HG03159 (cell line): Measurements from ENCODE around the gene AFF1.
"Not testable (repeated sequence)": the region's sequence is repeated elsewhere in the genome, so short reads cannot be mapped to it uniquely, and the experiment has no call there.

ENCODE experiments used
- ATAC-seq: cut with Tn5 transposase; IDR thresholded peaks from one replicate; pipeline ENCODE4 v1.9.1; 2021; ENCODE audit warnings: mild to moderate bottlenecking, moderate library complexity; ENCODE audit not compliant: unreplicated experiment

AFF1 gene

DNA sequence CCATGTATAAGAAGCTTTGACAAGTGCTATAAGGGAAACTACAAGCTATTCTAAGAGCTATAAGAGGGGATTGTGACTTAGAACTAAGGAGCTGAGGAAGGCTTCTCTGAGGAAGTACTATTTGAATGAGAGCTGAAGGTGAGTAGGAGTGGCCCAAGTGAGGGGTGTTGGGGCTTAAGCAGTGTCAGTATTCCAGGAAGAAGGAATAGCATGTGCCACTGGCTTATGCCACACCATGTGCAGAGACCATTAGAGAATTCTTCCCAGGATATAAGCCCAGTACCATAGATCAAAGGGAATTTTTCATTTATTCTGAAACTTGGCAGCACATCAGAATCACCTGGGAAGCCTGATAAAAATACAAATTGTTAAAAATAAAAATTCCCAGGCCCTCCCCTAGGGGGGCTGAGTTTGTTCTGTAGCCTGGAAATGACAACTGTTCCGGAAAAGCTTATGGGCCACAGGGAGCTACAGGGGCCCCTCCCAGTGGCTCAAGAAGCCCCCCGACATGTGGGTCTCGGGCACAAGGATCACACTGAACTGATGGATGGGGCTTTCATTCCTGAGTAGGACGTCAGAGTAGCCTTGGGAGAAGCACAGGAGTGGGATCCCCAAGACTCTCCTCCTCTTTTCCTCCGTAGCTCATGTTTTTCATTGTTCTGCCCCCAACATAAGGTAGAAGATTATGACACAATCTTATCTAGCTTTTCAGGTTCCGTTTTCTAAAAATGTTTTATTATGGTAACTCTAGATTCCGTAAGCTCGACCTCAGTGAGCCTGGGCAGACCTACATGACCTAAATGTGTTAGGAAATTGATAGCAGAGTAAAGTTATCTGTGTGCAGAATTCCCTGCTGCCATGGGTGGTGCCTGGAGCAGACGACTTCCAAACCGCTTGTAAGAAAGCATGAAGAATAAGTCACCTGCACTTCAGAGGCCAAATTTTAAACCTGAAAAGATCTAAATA is 119.3 kb downstream of the AFF1 start:
- ATAC-seq: no peak

DNA sequence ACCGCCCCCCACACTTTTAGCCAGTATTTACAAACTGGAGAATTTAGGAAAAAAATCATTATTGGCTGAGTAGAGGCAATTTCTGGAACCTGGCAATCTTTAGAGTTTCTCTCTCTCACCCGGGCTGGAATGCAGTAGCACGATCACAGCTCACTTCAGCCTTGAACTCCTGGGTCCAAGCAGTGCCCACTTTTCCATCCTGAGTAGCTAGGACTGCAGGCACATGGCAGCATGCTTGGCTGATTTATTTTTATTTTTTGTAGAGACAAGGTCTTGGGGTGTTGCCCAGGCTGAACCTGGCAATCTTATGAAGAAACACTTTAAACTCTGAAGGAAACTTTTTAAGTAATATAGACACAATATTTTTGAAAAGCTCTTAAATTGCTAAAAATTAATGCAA is 120.1 kb downstream of the AFF1 start:
- no peak for ATAC-seq

DNA sequence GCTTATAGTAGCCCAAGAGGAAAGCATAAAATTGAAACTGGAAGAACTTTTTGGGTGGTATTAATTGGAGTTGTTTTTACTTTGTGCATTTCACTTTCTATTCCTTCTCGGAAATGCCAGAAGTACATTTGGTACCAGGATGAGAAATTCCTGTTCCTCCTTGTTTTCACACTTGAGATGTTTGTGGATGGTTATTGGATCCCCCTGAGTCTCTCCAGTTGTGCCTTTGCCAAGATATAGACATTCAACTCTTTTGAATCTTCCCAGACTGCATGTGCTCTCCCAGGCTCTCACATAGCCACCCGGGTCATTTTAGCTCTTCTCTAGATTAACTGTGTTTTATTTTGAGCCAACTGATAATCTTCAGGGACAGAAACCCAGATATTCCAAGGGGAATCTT is 120.5 kb downstream of the AFF1 start:
- ATAC-seq: no peak

DNA sequence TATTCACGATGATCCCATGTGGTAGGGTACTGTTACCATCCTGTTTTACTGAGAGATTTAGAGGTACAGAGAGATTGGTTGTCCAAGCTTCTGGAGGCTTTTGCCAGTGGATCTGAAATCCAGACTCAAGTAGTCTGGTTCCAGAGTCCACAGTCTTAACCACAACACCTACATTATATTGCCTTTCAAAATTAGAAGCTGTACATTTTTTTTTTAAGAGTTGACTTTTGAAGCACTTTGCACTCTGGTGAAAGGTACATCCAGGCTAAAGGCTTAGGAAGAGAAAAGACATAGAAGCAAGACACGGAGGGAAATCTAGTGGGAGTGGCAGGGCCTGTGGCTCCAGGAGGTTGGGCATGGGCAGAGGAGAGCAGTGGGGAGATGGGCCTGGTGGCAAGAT is 122.1 kb downstream of the AFF1 start:
- no peak for ATAC-seq

DNA sequence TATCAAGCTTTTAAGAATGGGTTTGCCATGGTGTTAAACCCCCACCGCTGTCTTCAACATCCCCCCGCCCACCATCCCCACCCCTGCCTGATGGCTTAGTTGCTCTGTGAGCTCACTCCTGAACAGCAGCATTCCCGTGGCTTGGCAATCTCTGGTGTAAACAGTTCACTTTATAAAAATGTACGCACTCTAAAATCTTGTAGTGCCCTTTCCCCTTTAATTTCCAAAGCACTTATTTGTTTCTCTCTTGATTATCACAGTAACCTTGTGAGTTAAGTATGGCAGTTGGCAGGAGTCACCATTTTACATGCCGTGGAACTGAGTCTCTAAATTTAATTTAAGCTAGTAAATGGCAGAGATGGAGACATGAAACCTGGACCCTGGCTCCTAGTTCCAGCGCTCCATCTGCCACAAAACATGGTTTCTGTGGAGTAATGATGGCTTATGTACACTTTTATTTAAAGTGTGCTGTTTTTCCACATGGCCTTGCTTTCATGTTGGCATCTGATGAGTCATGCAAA is 123.1 kb downstream of the AFF1 start:
- no peak for ATAC-seq

DNA sequence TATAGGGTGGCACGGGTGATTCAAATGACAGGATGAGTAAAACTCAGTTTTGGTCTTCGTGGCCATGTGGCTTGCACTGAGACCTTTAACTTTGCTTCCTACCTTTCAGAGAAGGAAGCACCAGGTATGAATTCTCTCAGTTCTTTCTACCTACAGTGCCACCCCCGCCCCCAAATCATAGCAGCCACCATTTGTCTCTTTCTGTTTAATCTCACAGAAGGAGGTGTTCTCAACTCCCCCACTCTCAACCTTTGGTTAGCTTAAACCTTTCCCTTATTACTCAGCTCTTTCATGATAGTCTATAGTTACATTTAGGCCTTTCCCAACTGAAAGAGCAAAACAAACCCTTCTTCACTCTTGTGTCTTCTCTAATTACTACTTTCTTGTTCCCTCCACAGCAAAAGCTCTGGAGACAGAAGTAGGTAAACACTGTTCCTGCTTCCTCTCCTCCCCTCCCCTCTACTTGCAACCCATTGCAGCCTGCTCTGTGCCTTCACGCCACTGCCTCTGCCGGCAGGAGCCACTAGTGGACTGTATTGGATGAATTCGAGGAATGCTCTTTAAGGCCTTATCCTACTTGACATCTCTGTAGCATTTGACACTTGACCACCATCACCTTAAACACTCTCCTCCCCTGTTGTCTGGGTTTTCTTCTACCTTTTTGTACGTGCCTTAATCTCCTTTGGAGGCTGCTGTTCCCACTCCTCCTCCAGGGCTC is 123.7 kb downstream of the AFF1 start:
- ATAC-seq: no peak

DNA sequence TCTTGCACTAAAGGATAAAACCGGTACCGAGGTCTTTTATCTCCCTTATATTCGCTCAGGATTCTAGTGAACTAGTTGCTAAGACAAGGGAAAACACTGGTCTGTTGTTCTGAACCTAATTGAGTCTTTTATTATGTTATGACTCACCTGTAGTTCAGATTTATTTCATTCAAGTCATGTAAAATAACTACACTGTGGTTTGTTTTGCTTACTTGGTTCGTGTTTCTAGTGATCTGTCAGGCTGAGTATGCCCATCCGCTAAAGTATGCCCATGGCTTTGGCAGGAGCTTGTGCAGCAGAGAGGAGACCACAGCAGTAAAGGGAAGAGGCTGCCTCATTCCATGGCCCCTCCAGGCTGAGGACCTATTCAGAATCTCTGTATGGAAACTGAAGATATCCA is 126.1 kb downstream of the AFF1 start:
- no peak for ATAC-seq

DNA sequence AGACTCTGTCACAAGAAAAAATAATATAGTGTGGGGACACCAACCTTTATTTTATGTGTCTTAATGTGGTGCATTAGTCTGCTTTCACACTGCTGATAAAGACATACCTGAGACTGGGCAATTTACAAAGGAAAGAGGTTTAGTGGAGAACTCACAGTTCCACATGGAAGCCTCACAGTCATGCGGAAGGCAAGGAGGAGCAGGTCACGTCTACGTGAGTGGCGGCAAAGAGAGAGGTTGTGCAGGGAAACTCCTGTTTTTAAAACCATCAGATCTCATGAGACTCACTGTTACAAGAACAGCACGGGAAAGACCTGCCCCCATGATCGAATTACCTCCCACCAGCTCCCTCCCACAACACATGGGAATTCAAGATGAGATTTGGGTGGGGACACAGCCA is 130.2 kb downstream of the AFF1 start:
- no peak for ATAC-seq

DNA sequence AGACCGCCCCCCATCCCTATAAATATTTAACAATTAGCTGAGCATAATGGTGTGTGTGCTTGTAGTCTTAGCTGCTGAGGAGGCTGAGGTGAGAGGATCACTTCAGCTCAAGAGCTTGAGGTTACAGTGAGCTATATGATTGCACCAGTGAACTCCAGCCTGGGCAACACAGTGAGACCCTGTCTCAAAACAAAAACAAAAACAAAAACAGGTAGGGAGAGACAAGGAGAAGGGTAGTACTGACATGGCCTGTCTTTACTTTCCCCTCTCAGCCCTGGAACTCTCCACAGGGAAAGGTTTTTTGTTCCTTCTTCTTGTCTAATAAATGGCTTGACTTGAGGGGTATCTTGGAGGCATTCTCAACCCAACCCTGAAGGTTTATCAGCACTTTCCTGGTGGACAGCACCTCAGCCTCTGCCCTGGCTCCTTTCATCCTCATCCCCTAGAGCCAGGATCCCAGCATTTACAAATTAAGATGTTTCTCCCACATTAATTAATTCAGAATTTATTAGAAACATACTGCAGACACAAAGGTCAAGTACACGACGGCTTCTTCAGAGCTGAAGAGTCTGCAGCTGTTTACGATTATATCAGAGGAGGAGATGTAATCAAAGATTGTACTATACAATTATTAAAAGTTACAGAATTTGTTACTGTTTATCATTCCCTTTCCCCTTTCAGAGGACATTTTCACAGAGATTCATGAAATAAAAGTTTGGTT is 131.8 kb downstream of the AFF1 start:
- ATAC-seq: no peak

DNA sequence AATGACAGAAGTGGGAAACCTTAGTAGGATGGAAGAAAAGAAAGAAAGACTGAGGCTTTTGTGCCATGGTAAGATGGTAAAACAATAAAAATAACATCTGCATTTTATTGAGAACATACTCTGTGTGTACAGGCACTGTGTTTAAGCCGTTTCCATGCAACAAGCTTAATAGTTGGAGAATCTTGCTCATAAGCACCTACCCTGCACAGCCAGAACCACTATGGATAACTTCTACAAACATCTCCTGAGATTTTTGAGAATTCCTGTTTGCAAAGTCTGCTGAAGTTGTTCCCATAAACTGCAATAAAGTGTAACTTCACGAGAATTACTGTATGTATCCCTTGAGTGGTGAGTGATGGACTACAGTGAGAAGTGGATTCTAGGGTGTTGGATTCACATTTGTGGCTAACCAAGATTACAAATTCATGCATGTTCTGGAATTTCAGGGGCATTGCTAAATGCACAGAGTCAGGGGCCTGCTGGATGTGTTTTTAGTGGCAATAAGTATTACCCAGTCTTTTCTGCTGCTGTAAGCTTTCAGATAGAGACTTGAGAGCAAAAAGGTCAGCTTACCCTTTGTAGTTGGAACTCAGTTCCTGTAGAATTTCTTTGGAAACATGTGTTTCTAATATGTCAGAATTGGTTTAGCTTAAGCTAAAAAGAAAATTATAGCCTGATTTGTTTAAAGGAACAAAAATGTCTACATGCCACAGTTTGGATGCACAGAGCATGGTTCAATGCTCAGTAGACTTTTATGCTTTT is 132.5 kb downstream of the AFF1 start:
- no peak for ATAC-seq

DNA sequence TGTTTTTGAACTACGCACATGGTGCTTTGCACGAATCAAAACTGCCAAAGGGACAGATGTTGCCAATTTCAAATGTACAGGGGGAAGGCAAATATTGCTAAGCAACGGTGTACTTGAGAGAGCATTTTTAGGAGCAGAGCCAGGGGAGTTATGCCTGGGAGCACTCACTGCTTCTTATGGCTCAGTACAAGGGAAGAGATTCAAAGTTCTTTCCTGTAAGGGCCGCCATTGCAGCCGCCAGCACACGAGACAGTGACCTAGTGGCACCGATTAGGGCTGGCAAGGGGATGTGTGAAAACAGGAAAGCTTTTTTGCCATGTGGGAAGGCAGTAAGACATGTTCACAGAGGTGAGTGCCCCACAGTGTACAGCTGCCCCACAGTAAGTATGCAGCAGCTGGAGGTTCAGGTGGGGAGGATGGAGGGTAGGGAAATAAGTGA is 133.8 kb downstream of the AFF1 start:
- ATAC-seq: no peak

DNA sequence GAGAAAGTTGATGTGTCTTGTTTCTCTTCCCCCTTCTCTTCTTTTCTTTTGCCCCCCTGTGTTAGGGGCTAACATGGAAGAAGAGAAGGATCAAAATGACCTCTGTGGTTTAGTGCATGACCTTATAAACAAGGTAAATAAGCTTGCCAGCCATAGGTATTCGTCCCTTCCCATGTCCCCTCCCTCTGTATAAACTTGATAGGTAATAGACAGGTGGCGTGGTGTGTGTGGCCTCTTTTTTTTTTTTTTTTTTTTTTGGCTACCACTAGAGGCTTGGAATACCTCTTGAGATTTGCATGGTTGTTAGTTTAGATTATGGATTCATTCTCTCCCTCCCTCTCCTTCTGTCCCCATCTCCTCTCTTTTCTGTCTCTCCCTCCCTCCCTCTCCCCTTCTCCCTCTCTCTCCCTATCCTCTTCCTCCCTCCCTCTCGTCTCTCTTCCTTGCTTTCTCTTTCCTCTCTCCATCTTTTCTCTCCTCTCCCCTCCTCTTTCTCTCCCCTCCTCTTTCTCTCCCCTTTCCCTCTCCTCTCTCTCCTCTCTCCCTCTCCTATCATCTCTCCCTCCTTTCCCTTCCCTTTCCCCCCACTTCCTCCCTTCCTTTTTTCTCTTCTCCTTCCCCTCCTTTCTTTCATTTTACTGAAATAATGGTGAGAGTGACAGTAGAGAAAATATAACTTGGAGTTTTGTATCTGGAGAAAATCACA is 134.4 kb downstream of the AFF1 start:
- no peak for ATAC-seq

DNA sequence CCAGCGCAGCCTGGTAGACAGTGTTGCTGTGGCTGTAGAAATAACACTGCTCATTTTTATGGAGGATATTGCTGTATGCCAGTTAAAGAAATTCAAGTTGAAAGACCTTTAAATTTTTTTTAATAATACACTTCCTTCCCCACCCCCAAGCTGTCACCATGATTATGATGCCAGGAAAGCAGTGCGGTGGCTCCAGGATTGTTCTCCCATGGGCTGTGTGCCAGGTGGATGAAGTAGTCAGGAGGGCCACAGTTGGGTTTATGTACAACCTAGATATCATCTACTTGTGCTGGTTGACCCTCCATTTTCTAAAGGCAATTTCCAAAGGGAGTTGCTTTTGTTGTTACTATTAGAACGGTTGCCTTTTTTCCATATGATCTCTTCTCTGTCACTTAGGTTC is 136.6 kb downstream of the AFF1 start:
- ATAC-seq: no peak

DNA sequence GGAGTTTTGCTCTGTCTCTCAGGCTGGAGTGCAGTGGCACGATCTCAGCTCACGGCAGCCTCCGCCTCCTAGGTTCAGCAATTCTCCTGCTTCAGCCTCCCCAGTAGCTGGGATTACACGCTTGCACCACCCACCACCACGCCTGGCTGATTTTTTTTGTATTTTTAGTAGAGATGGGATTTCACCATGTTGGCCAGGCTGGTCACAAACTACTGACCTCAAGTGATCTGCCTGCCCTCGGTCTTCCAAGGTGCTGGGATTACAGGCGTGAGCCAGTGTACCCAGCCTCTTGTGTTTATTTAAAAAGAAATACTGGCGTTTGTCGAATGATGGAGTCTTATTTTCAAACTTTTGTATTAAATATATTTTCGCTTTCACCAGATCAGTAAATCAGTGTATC is 137.7 kb downstream of the AFF1 start:
- ATAC-seq: not testable (repeated sequence)

DNA sequence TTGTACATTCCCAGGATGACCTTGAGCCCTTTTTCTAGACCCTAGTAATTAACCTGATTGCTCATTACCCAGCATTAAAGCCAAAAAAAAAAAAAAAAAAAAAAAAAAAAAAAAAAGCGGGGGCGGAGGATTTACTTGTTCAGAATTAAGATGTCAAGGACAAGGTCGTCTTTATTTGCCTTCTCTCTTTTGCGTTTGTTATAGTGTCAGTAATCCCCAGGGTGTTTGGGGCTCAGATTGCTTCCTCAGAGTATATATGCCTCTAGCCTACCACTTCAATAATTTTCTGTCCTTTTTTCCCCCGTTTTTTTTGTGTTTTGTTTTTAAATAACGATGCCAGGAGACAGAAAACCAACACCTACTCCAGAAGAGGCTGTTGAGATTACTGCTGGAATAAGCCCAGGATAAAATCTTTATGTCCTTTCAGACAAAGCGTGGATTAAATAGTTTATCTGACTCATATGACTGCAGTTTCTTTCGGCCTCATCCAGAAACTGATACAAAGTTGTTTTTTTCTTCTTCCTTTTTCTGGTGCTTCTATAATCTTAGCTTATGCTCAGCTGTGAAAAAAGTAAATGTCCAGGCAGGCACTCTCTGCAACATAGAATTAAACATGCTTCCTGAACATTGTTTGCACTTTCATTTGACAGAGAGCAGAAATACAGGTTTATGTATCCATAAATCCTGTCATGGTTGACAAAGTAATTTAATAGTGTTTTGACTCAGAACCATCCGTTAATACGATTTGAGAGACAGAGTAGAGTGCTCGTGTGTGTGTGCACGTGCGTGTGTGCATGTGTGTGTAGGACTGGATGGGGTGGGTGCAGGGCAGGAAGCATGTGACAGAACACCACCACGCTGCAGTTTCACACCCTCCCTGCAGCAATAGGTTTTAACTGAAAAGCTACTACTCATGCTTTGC is 138.6 kb downstream of the AFF1 start:
- peak; percentile 86 for ATAC-seq

DNA sequence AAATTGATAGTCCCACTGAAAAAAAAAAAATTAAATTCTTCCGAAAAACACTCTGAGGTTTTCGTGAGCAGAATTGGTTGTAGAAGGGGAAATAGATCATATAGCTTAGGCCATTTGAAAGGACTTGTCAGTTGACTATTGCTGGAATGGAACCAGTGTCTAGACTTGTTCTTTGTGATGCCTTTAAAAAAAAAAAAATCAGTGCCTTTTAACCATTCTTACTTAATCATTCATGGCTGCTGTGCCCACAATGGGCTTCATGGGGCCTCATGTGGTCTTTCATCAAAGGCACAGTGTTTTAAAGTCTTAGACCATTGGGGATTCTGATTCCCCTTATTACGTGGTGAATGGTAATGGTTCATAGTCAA is 139.3 kb downstream of the AFF1 start:
- peak; percentile 34 for ATAC-seq

DNA sequence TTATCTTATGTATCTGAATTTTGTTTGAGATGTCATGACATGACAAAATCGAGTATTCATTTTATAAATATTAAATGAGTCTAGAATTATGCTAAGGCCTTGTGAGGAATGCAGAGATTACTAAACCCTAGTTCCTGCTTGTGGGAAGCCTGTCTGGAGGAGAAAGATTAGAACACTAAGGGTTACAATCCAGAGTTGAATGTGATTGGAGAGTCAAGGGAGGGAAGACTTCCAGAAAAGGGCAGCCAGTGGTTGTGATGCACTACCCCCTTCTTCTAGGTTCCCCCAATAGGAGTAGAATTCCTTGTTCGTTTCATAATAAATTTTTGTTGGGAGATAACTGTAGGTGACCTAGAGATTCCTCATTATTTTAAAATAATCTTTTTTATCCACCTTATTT is 141.1 kb downstream of the AFF1 start:
- no peak for ATAC-seq

DNA sequence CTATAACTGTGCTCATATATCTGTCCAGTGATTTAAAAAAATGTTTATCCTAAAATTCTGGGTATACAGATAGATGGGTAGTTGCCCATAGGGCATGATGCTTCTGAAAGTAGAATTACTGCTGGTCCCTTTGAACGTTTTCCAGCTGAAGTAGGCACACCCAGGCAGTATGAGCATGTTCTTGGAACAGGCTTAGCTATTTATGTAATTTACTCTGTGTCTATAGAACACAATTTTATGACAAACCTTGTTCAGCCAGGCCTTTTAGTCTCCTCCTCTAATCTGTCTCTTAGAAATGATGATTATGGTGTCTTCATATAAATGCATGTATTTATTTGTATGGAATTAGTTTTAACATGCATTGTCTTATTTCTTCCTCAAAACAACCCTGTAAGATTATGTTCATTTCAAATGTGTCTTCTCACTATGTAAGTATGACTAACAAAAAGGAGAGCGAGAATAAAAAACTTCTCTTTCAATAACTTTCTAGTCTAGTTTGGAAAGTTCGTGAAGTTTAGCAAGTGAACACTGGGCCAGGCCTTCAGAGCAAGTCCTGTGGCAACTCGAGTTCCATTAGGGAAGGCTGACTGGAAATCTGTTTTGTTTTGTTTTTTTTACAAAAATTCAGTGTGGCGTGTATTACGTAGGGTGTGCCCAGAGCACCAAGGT is 142.0 kb downstream of the AFF1 start:
- no peak for ATAC-seq
